Breast epithelium (tissue), 4 donors: Measurements from ENCODE around the gene BCL2L1. TPM values are rescaled to one million over a fixed set of nuclear protein-coding genes. Genes with fewer than 3 reads are reported as not detected.

Experiments
- DNase-seq, 2 donors: peaks; one replicate each; pipeline ENCODE4 v3.0.0-alpha.2; 2019; ENCODE audit warnings: low spot score in 2 of 2
- H3K27ac ChIP-seq, 2 donors: fragments of 200-600 bp; sonication (generic) in 1 of 2; one replicate each; pipeline ENCODE4 v1.5.1; 2016 to 2019; ENCODE audit warnings: mild to moderate bottlenecking in 1 of 2
- H3K27me3 ChIP-seq, 2 donors: fragments of 200-600 bp; sonication (generic) in 1 of 2; one replicate each; pipeline versions ENCODE4 v1.5.1 to v1.6.0; 2017 to 2019; ENCODE audit warnings: control low read depth in 1 of 2, mild to moderate bottlenecking in 1 of 2
- H3K36me3 ChIP-seq: fragments of 200-600 bp; one replicate; pipeline ENCODE4 v1.5.1; 2019
- H3K4me1 ChIP-seq, 2 donors: fragments of 200-600 bp; sonication (generic); one replicate each; pipeline ENCODE4 v1.5.1; 2016 to 2019; ENCODE audit warnings: control low read depth in 1 of 2
- H3K4me3 ChIP-seq, 3 donors: fragments of 200-600 bp; sonication (generic); 1 replicate in 2 of 3; 2 replicates in 1 of 3; pipeline ENCODE4 v1.5.1; 2016 to 2019; ENCODE audit warnings: mild to moderate bottlenecking in 3 of 3, moderate library complexity in 2 of 3
- H3K9me3 ChIP-seq, 2 donors: fragments of 200-600 bp; sonication (generic) in 1 of 2; one replicate each; pipeline ENCODE4 v1.5.1; 2016 to 2019; ENCODE audit warnings: control low read depth in 1 of 2
- CTCF ChIP-seq, 3 donors: fragments of 450-650 bp; IDR thresholded peaks; one replicate each; pipeline ENCODE4 v1.5.1; 2016 to 2017; ENCODE audit warnings: antibody characterized with exemption in 3 of 3, mild to moderate bottlenecking in 3 of 3, moderate library complexity in 3 of 3
- POLR2A ChIP-seq: fragments of 450-650 bp; IDR thresholded peaks from one replicate; pipeline ENCODE4 v1.6.1; 2016; ENCODE audit warnings: antibody characterized with exemption, mild to moderate bottlenecking, moderate library complexity
- POLR2AphosphoS5 ChIP-seq, 3 donors: sonication (generic); formaldehyde crosslinking; IDR thresholded peaks; one replicate each; pipeline ENCODE4 v1.6.1; 2017; ENCODE audit warnings: antibody characterized with exemption in 3 of 3
- intact Hi-C: fragments of 100-400 bp; cut with DNase I; formaldehyde crosslinking; loops from one replicate; pipeline ENCODE4 v1.15.1; 2023; ENCODE audit warnings: low total_unique reads
- total RNA-seq, 3 donors: library from RNA; depleted of rRNA; stranded (reverse); fragments of >200 nt; gene quantifications; one replicate each; pipeline ENCODE4 v1.1.0, GENCODE V29; 2016

The BCL2L1 gene
- total RNA-seq, 3 donors from 2014 or later = 95.1 to 124 (median 117) TPM

GRCh38 chr20:31677553-31678260, 45.0 kb downstream of the BCL2L1 start:
- Histone ChIP-seq H3K4me3 (no peak overlapping the region), H3K27me3 (no peaks in the 10 kb centered on the region), H3K36me3 (no peaks in the 10 kb centered on the region), H3K4me1 (peaks cover 7 to 31% of the 10 kb centered on the region in 2 donors), H3K9me3 (no peaks in the 10 kb centered on the region), H3K27ac (peak overlapping the region; percentile 66 to 84)
- intact Hi-C loops = no loop called here
- TF ChIP-seq CTCF (IDR thresholded peaks at IDR 0.05) (no peak), POLR2A (no peak), POLR2AphosphoS5 (IDR thresholded peaks at IDR 0.05) (no peak)
- no peak for DNase-seq

- DNase-seq = no peak
- TF ChIP-seq POLR2A = no peak
- TF ChIP-seq CTCF (IDR thresholded peaks at IDR 0.05) = no peak
- no peak for TF ChIP-seq POLR2AphosphoS5 (IDR thresholded peaks at IDR 0.05)
- H3K4me3 ChIP-seq = no peak overlapping the region
- peak overlapping the region in 1 of 2 donors; percentile 91 for H3K27ac ChIP-seq
- H3K4me1 ChIP-seq = peaks cover 7 to 32% of the 10 kb centered on the region in 2 donors
- intact Hi-C loops = no loop called here
- no peaks in the 10 kb centered on the region for H3K36me3 ChIP-seq
- no peaks in the 10 kb centered on the region for H3K9me3 ChIP-seq
- H3K27me3 ChIP-seq = no peaks in the 10 kb centered on the region
These were observed 46.1 kb downstream of the BCL2L1 start for GRCh38 chr20:31676609-31676989.

- Histone ChIP-seq H3K4me1 (peaks cover 8 to 37% of the 10 kb centered on the region in 2 donors), H3K27me3 (no peaks in the 10 kb centered on the region), H3K27ac (peak overlapping the region; percentile 85 to 91), H3K36me3 (no peaks in the 10 kb centered on the region), H3K9me3 (no peaks in the 10 kb centered on the region), H3K4me3 (peak overlapping the region in 1 of 3 donors; percentile 47)
- intact Hi-C loops = no loop called here
- no peak for TF ChIP-seq CTCF (IDR thresholded peaks at IDR 0.05)
- no peak for TF ChIP-seq POLR2AphosphoS5 (IDR thresholded peaks at IDR 0.05)
- no peak for TF ChIP-seq POLR2A
- DNase-seq = no peak
These were observed 46.6 kb downstream of the BCL2L1 start for GRCh38 chr20:31675828-31676608.

- Histone ChIP-seq H3K4me1 (peaks cover 10 to 46% of the 10 kb centered on the region in 2 donors), H3K9me3 (no peaks in the 10 kb centered on the region), H3K4me3 (peak overlapping the region in 2 of 3 donors; percentile 20 to 47), H3K36me3 (no peaks in the 10 kb centered on the region), H3K27ac (peak overlapping the region; percentile 85 to 91), H3K27me3 (no peaks in the 10 kb centered on the region)
- peak in 1 of 2 donors; percentile 50 for DNase-seq
- intact Hi-C loops = no loop called here
- TF ChIP-seq CTCF (IDR thresholded peaks at IDR 0.05) = no peak
- no peak for TF ChIP-seq POLR2A
- TF ChIP-seq POLR2AphosphoS5 (IDR thresholded peaks at IDR 0.05) = peak; percentile 64 to 75 (median 71)
These were observed 47.5 kb downstream of the BCL2L1 start for GRCh38 chr20:31674895-31675827.
